Muscle layer of colon (tissue), 2 donors: ENCODE results near the gene F10.

Experiments used
- H3K27ac ChIP-seq: one replicate; pipeline ENCODE4 v1.7.0; 2013; ENCODE audit warnings: low read depth, mild to moderate bottlenecking, low read length, moderate library complexity
- H3K27me3 ChIP-seq, 2 donors: one replicate each; pipeline ENCODE4 v1.7.0; 2013; ENCODE audit warnings: low read length in 2 of 2, mild to moderate bottlenecking in 2 of 2; ENCODE audit not compliant: insufficient read depth in 2 of 2, control insufficient read depth in 1 of 2
- H3K36me3 ChIP-seq: one replicate; pipeline ENCODE4 v1.7.0; 2013; ENCODE audit warnings: mild to moderate bottlenecking, low read length; ENCODE audit not compliant: insufficient read depth
- H3K4me1 ChIP-seq: one replicate; pipeline ENCODE4 v1.7.0; 2013; ENCODE audit warnings: mild to moderate bottlenecking, low read length; ENCODE audit not compliant: insufficient read depth
- H3K4me3 ChIP-seq, 2 donors: one replicate each; pipeline ENCODE4 v1.7.0; 2013; ENCODE audit warnings: low read length in 2 of 2, low read depth in 1 of 2, mild to moderate bottlenecking in 1 of 2, moderate library complexity in 1 of 2
- H3K9ac ChIP-seq: one replicate; pipeline ENCODE4 v1.7.0; 2013; ENCODE audit warnings: low read length
- H3K9me3 ChIP-seq: one replicate; pipeline ENCODE4 v1.7.0; 2013; ENCODE audit warnings: mild to moderate bottlenecking, low read length
- donor health status: abdominal sarcoma.
- donor health status: Adenocarcinoma of cecum.

Gene F10

GRCh38 chr13:113114511-113115362 is 7.9 kb upstream of the F10 start:
- Histone ChIP-seq H3K4me1 (no peaks in the 10 kb centered on the region), H3K27ac (no peak overlapping the region), H3K9ac (no peak overlapping the region), H3K4me3 (no peak overlapping the region), H3K27me3 (peaks cover 6 to 14% of the 10 kb centered on the region in 2 donors), H3K9me3 (no peaks in the 10 kb centered on the region), H3K36me3 (no peaks in the 10 kb centered on the region)

GRCh38 chr13:113115363-113116205 is 7.0 kb upstream of the F10 start:
- Histone ChIP-seq H3K4me3 (no peak overlapping the region), H3K27ac (no peak overlapping the region), H3K36me3 (no peaks in the 10 kb centered on the region), H3K4me1 (no peaks in the 10 kb centered on the region), H3K9me3 (no peaks in the 10 kb centered on the region), H3K27me3 (peaks cover 6% of the 10 kb centered on the region in 2 donors), H3K9ac (no peak overlapping the region)

GRCh38 chr13:113116206-113116800 is 6.3 kb upstream of the F10 start:
- Histone ChIP-seq H3K36me3 (no peaks in the 10 kb centered on the region), H3K9me3 (no peaks in the 10 kb centered on the region), H3K27ac (no peak overlapping the region), H3K4me3 (no peak overlapping the region), H3K27me3 (peaks cover 0 to under 1% of the 10 kb centered on the region in 2 donors), H3K9ac (no peak overlapping the region), H3K4me1 (no peaks in the 10 kb centered on the region)

GRCh38 chr13:113116871-113117271 is 5.7 kb upstream of the F10 start:
- H3K27ac ChIP-seq: no peak overlapping the region
- no peaks in the 10 kb centered on the region for H3K9me3 ChIP-seq
- no peaks in the 10 kb centered on the region for H3K27me3 ChIP-seq
- H3K4me3 ChIP-seq: no peak overlapping the region
- H3K36me3 ChIP-seq: no peaks in the 10 kb centered on the region
- H3K9ac ChIP-seq: no peak overlapping the region
- H3K4me1 ChIP-seq: no peaks in the 10 kb centered on the region

- H3K27me3 ChIP-seq: no peaks in the 10 kb centered on the region
- H3K9ac ChIP-seq: no peak overlapping the region
- H3K4me1 ChIP-seq: no peaks in the 10 kb centered on the region
- no peaks in the 10 kb centered on the region for H3K9me3 ChIP-seq
- H3K27ac ChIP-seq: no peak overlapping the region
- no peak overlapping the region for H3K4me3 ChIP-seq
- H3K36me3 ChIP-seq: no peaks in the 10 kb centered on the region
These were observed 5.2 kb upstream of the F10 start for GRCh38 chr13:113117335-113117872.

GRCh38 chr13:113117911-113118260 is 4.7 kb upstream of the F10 start:
- no peaks in the 10 kb centered on the region for H3K4me1 ChIP-seq
- no peaks in the 10 kb centered on the region for H3K27me3 ChIP-seq
- H3K9ac ChIP-seq: no peak overlapping the region
- H3K27ac ChIP-seq: no peak overlapping the region
- no peaks in the 10 kb centered on the region for H3K36me3 ChIP-seq
- no peaks in the 10 kb centered on the region for H3K9me3 ChIP-seq
- no peak overlapping the region for H3K4me3 ChIP-seq

GRCh38 chr13:113118261-113119021 is 4.2 kb upstream of the F10 start:
- Histone ChIP-seq H3K4me1 (no peaks in the 10 kb centered on the region), H3K9me3 (no peaks in the 10 kb centered on the region), H3K27me3 (no peaks in the 10 kb centered on the region), H3K27ac (no peak overlapping the region), H3K36me3 (no peaks in the 10 kb centered on the region), H3K9ac (no peak overlapping the region), H3K4me3 (no peak overlapping the region)

GRCh38 chr13:113119166-113119821 is 3.3 kb upstream of the F10 start:
- no peaks in the 10 kb centered on the region for H3K4me1 ChIP-seq
- H3K36me3 ChIP-seq: no peaks in the 10 kb centered on the region
- no peak overlapping the region for H3K9ac ChIP-seq
- H3K27ac ChIP-seq: no peak overlapping the region
- H3K27me3 ChIP-seq: no peaks in the 10 kb centered on the region
- no peak overlapping the region for H3K4me3 ChIP-seq
- H3K9me3 ChIP-seq: no peaks in the 10 kb centered on the region

- no peak overlapping the region for H3K9ac ChIP-seq
- H3K27me3 ChIP-seq: no peaks in the 10 kb centered on the region
- no peak overlapping the region for H3K4me3 ChIP-seq
- H3K36me3 ChIP-seq: no peaks in the 10 kb centered on the region
- no peaks in the 10 kb centered on the region for H3K9me3 ChIP-seq
- H3K4me1 ChIP-seq: no peaks in the 10 kb centered on the region
- no peak overlapping the region for H3K27ac ChIP-seq
These were observed 2.8 kb upstream of the F10 start for GRCh38 chr13:113119822-113120189.

- H3K4me1 ChIP-seq: no peaks in the 10 kb centered on the region
- H3K9me3 ChIP-seq: no peaks in the 10 kb centered on the region
These were observed 2.1 kb upstream of the F10 start for GRCh38 chr13:113120300-113121182.

More at GRCh38 chr13:113120300-113121182, 2.1 kb upstream of the F10 start:
- H3K27me3 ChIP-seq: no peaks in the 10 kb centered on the region
- H3K9ac ChIP-seq: no peak overlapping the region
- no peak overlapping the region for H3K27ac ChIP-seq
- H3K36me3 ChIP-seq: no peaks in the 10 kb centered on the region
- H3K4me3 ChIP-seq: no peak overlapping the region
